HG02938 (cell line): Measurements from ENCODE around the gene PAM.
A peak's percentile ranks its signal among the peaks of the same experiment; 100 is the strongest.

Experiments used
- ATAC-seq: cut with Tn5 transposase; IDR thresholded peaks from one replicate; pipeline ENCODE4 v1.9.1; 2021; ENCODE audit warnings: mild to moderate bottlenecking, moderate library complexity; ENCODE audit not compliant: unreplicated experiment

The PAM gene

GRCh38 chr5:102856389-102856777 is 101.3 kb downstream of the PAM start:
- ATAC-seq = no peak

DNA sequence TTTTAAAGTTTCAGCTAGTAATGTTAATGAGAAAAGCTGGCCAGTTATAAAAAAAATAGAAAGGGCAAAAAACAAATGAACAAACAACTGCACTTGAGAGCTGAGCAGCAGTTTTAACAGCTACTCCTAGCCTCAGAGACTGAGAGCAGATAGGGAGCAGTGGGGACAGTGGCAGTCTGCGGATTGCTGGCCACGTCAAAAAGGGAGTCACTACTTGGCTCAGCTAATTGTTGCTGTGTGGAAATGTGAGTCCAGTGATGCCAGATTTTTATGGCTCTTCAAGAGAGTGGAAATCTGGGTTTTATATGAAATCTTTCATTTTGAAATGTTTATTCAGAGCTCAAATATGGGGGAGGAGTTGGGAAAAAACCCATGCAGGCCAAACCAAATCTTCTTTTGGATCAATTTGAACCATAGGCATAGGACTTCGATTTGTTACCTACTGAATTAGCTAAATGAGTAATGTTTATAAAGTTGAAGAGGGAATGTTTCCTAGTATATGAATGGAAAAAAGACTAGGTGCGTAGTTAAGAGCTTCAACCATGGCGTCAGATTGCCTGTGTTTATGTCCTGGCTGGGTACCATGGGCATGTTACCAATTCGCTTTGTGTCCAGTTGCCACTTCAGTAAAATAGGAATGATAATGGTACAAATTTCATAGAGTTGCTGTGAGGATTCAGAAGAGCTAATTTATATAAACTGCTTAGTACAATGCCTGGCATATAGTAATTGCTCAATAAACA is 102.1 kb downstream of the PAM start:
- no peak for ATAC-seq

- no peak for ATAC-seq
Measured at GRCh38 chr5:102858221-102858620, 103.1 kb downstream of the PAM start.

- no peak for ATAC-seq
Measured at GRCh38 chr5:102858808-102859207, 103.7 kb downstream of the PAM start.

- ATAC-seq = no peak
Measured at GRCh38 chr5:102860035-102860434, 104.9 kb downstream of the PAM start.

- no peak for ATAC-seq
Measured at GRCh38 chr5:102863058-102863457, 108.0 kb downstream of the PAM start.

DNA sequence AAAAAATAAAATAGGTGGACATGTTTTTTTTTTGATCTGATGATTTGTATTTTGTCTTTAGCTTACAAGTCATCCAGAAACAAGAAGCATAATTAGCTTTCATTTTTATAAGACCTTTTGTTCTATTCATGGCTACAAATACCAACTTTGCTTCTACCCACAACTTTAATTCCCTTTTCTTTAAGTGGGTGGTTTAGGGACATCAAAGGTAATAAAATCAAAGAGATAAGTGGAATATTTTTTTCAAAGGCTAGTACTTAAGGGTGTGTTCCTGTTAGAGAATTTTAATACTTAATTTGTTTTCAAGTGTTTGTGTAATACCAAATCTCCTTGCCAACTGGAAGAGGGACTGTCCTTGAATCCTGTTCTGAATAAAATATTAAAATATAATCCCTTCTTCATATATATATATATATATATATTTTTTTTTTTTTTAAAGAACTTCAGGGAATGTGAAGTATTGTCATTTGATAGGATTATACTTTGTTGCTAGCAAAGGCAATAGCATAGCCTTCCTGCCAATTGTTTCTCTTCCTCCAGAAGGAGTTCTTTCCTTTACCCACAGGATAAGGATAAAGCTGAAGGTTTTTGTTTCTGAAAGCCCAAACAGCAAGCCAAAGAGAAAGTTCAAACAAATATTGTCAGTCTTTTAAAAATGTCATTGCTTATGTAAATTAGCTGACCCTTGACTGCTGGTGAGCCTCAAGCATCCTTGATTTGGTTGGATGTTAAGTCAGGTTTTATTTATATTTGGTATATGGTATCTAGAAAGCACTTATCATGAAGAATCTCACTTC is 108.9 kb downstream of the PAM start:
- ATAC-seq = no peak

DNA sequence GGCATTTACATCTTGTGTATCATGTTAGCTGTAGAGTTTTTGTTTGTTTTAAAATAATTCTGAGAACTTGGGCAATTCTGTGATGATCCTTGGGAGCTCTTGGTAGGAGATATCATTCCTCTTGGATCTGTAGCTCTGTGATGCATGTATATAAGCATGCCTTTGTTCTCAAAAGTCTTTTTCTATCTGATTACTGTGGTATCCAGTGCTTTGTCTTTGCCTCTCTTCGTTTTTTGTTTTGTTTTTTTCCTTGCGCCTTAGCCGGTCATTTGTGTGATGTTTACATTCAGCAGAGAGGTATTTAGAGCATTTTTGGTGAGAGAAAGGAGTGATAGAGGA is 110.0 kb downstream of the PAM start:
- no peak for ATAC-seq

GRCh38 chr5:102865510-102866236 is 110.6 kb downstream of the PAM start:
- peak; percentile 71 for ATAC-seq

- no peak for ATAC-seq
Measured at GRCh38 chr5:102866237-102866600, 111.1 kb downstream of the PAM start.

DNA sequence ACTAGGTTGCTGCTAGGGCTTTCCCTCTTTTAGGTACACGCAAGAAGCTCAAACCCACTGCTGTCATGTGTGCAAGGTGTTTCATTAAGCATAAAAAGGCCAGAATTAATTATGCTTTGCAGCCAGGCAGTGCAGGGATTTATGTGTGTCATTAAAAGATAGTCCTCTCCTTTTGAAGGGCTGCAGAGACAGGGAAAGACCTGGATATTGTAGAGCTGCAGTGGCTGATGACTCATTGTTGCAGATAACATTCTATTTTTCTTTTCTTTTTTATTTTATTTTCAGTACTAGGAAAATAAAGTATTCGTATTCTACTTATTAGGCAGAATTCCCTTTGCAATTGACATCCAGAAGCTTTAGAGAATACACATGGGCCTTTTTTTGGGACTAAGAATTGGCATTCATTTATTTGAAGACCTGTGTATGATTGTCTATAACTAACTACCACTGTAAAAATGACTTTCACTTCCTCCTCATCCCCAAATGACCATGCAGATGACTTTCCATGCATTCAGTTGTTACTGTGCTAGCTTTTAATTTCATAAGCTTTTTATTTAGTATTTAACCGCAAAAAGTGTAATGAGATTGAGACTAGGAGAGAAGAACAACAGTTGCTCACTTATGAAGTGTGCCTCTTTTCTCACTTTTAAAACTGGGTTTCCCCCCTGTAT is 113.0 kb downstream of the PAM start:
- no peak for ATAC-seq

DNA sequence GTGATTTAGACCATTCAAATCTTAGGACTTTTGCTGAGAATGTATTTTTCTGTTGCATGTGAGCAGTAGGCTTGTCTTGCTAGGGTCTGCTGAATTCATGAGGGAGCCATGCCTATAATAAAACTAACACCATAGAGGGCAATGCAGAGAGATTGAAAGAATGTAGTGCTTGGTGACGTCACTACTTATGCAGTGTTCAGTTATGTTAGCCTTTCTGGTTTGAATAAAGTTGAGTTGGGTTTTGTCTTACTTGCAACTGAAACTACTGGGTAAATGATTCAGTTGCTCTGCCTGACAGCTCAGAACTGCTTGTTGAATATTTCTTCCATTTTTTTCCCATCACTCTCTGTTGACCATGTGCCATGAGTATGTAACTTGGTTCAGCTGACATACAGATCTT is 114.1 kb downstream of the PAM start:
- ATAC-seq = no peak

DNA sequence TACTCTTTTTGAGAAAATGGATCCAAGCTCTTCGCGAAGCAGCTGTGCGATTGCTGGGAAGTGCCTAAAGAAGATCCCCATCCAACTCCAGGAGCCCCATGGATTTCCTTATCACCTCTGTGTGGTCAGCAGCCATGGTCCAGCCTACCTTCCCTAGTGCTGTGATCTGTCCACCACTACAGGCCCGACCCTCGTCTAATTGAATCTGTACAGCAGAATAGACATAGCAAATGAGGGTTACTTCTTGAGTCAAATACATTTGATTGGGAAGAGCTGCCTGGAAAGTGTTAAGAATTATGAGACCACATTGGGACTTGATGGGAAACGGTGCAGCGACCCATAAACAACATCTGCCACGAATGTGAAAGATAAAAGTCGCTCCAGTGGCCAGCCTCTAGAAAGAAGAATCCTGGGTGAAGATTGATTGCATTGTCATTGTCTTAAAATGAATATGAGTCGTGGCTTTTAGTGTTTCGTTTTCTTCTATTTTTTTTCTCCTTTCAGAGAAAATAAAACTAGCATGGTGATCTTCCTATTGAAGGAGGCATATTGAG is 118.4 kb downstream of the PAM start:
- ATAC-seq = no peak

GRCh38 chr5:102874054-102874453 is 118.9 kb downstream of the PAM start:
- no peak for ATAC-seq

DNA sequence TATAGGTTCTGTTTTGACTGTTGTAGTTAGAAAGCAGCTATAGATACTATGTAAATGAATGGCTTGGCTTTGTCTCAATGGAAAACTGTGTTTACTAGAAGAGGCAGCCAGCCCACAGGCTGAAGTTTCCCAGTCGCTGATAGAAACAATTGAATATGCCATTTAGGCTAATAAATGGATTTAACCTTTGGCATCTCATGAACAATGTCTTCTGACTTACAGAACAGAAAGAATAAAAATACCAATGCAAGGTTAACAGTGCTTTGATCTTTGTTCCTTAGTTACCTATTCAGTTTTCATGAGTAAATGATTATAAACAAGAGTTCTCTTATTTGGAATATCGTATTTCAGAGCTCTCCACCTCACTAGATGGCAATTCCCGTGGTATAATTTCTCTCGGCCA is 120.6 kb downstream of the PAM start:
- no peak for ATAC-seq

DNA sequence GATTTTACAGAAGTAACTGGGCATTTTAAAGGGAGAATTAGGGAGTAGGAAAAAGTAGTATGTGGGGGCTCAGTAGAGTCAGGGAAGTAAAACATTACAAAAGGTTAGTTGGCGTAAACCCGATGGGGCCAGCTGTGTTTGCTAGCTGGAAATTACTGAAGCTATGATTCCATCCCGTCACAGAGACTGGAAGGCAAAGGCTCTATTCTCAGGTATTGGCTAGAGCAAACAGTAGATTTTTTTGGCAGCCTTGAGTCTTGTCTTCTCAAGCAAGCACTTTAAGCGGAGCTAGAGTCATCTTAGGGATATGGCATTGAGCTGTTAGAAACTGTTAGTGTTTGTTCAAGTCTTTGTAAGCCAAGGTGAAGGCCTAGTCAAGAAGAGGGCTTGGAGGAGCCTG is 121.5 kb downstream of the PAM start:
- ATAC-seq = no peak

DNA sequence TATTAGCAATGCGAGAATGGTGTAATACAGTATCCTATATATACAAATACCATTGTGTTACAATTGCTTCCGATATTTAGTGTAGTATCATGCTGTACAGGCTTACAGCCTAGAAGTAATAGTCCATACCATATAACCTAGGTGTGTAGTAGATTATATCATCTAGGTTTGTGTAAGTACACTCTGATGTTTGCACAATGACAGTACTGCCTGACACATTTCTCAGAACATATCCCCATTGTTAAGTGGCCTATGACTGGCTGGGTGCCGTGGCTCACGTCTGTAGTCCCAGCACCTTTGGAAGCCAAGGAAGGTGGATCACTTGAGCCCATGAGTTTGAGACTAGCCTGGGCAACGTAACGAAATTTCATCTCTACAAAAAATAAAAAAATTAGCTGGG is 124.6 kb downstream of the PAM start:
- no peak for ATAC-seq

- ATAC-seq = no peak
Measured at GRCh38 chr5:102886586-102886985, 131.5 kb downstream of the PAM start.

- no peak for ATAC-seq
Measured at GRCh38 chr5:102888483-102888882, 133.4 kb downstream of the PAM start.

DNA sequence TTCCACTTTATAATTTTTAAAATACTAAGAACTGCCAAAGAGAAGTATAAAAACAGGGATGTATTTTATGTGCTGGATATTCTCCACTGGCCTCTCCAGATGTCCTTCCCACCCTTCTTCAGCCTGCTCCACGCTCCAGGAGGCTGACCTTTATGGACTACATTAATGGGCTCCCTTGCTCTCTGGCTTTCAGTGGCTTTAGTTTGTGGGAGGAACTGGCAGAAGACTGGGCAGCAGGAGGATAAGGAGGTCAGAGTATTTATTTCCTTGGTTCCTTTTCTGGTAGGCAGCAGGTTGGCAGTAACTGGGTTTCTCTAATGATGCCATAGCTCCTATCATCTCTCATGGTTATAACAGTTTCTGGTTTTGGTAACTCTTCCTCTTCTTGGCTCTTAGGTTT is 133.9 kb downstream of the PAM start:
- ATAC-seq = no peak

GRCh38 chr5:102890133-102890532 is 135.0 kb downstream of the PAM start:
- ATAC-seq = no peak
